ENCODE measurements around the gene CFAP298. TPM values are rescaled to one million over a fixed set of nuclear protein-coding genes. Genes with fewer than 3 reads are reported as not detected.
"Not testable (repeated sequence)": the region's sequence is repeated elsewhere in the genome, so short reads cannot be mapped to it uniquely, and the experiment has no call there.

The CFAP298 gene
- total RNA-seq, 2 donors from 2014 or later = 20.3 to 22.5 TPM

GRCh38 chr21:32611471-32611997 lies 643 bp downstream of the CFAP298 start:
- Mint-ChIP-seq H3K4me1 (peaks cover 16% of the 10 kb centered on the region), H3K36me3 (ENCODE audit: low read depth) (peaks cover 4% of the 10 kb centered on the region), H3K4me3 (peak overlapping the region; percentile 97), H3K27me3 (peaks cover 6% of the 10 kb centered on the region), H3K27ac (peak overlapping the region; percentile 98)
- DNase-seq (peak in 2 of 3 donors; percentile 17), ATAC-seq (no peak)
- H3K9me3 ChIP-seq (ENCODE audit: control insufficient read depth, low read length, poor library complexity, severe bottlenecking) = no peaks in the 10 kb centered on the region

DNA sequence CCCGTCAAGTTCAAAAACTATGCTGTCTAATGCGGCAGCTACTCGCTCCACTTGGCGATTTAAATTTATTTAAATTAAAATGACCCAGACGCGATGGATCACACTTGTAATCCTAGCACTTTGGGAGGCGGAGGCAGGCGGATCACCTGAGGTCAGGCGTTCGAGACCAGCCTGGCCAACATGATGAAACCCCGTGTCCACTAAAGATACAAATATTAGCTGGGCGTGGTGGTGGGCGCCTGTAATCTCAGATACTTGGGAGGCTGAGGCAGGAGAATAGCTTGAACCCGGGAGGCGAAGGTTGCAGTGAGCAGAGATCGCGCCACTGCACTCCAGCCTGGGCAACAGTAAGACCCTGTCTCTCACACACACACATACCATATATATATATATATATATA lies 1.2 kb downstream of the CFAP298 start:
- DNase-seq; ATAC-seq; H3K36me3 Mint-ChIP-seq (ENCODE audit: low read depth); H3K9me3 ChIP-seq (ENCODE audit: control insufficient read depth, low read length, poor library complexity, severe bottlenecking); H3K27me3 Mint-ChIP-seq; H3K4me3 Mint-ChIP-seq: not testable (repeated sequence)
- Mint-ChIP-seq H3K27ac (peak overlapping the region; percentile 98), H3K4me1 (peaks cover 16% of the 10 kb centered on the region)

- Mint-ChIP-seq H3K4me1 (peaks cover 21% of the 10 kb centered on the region), H3K27me3 (no peaks in the 10 kb centered on the region), H3K36me3 (ENCODE audit: low read depth) (peaks cover 12% of the 10 kb centered on the region), H3K27ac (no peak overlapping the region), H3K4me3 (no peak overlapping the region)
- H3K9me3 ChIP-seq (ENCODE audit: control insufficient read depth, low read length, poor library complexity, severe bottlenecking) = no peaks in the 10 kb centered on the region
- DNase-seq (no peak), ATAC-seq (no peak)
Measured at GRCh38 chr21:32608851-32609250, 3.3 kb downstream of the CFAP298 start.

DNA sequence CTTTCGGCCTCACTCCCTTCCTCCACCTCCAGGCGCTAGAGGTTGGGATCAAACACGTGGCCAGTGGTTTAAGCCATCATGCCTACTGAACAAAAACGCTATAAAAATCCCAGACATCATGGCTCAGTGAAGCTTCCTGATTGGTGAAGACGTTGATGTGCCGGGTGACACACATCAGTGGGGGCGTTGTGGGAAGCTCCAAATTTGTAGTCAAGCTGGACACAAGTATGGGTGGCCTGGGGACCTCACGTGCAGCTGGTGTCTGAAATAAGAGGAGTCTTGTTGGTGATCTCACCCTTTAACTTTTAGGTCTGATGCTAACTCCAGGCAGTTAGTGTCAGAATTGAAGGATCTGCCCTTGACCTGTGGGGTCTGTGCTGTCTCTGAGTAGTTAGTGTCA lies 6.7 kb downstream of the CFAP298 start:
- H3K27ac Mint-ChIP-seq = peak overlapping the region; percentile 63
- DNase-seq (no peak), ATAC-seq (no peak)
- no peaks in the 10 kb centered on the region for H3K27me3 Mint-ChIP-seq
- no peaks in the 10 kb centered on the region for H3K9me3 ChIP-seq (ENCODE audit: control insufficient read depth, low read length, poor library complexity, severe bottlenecking)
- H3K36me3 Mint-ChIP-seq (ENCODE audit: low read depth) = peaks cover 18% of the 10 kb centered on the region
- H3K4me1 Mint-ChIP-seq = peaks cover 16% of the 10 kb centered on the region
- no peak overlapping the region for H3K4me3 Mint-ChIP-seq

- H3K36me3 Mint-ChIP-seq (ENCODE audit: low read depth) = peaks cover 22% of the 10 kb centered on the region
- no peaks in the 10 kb centered on the region for H3K27me3 Mint-ChIP-seq
- peak overlapping the region; percentile 62 for H3K4me3 Mint-ChIP-seq
- no peak for DNase-seq
- no peaks in the 10 kb centered on the region for H3K9me3 ChIP-seq (ENCODE audit: control insufficient read depth, low read length, poor library complexity, severe bottlenecking)
- H3K27ac Mint-ChIP-seq = no peak overlapping the region
- peaks cover 10% of the 10 kb centered on the region for H3K4me1 Mint-ChIP-seq
- ATAC-seq = no peak
Measured at GRCh38 chr21:32604464-32604863, 7.7 kb downstream of the CFAP298 start.

GRCh38 chr21:32603131-32603530 lies 9.0 kb downstream of the CFAP298 start:
- ATAC-seq = no peak
- H3K27me3 Mint-ChIP-seq = no peaks in the 10 kb centered on the region
- peaks cover 10% of the 10 kb centered on the region for H3K4me1 Mint-ChIP-seq
- H3K36me3 Mint-ChIP-seq (ENCODE audit: low read depth) = peaks cover 20% of the 10 kb centered on the region
- H3K4me3 Mint-ChIP-seq = peak overlapping the region; percentile 15
- no peak for DNase-seq
- H3K9me3 ChIP-seq (ENCODE audit: control insufficient read depth, low read length, poor library complexity, severe bottlenecking) = no peaks in the 10 kb centered on the region
- H3K27ac Mint-ChIP-seq = no peak overlapping the region

- DNase-seq (no peak), ATAC-seq (no peak)
- peak overlapping the region; percentile 29 for H3K27ac Mint-ChIP-seq
- peaks cover 10% of the 10 kb centered on the region for H3K4me1 Mint-ChIP-seq
- peaks cover 20% of the 10 kb centered on the region for H3K36me3 Mint-ChIP-seq (ENCODE audit: low read depth)
- H3K27me3 Mint-ChIP-seq = no peaks in the 10 kb centered on the region
- H3K4me3 Mint-ChIP-seq = no peak overlapping the region
- H3K9me3 ChIP-seq (ENCODE audit: control insufficient read depth, low read length, poor library complexity, severe bottlenecking) = no peaks in the 10 kb centered on the region
Measured at GRCh38 chr21:32602099-32602498, 10.1 kb downstream of the CFAP298 start.

GRCh38 chr21:32599526-32599925 lies 12.7 kb downstream of the CFAP298 start:
- no peak for ATAC-seq
- no peak overlapping the region for H3K4me3 Mint-ChIP-seq
- no peaks in the 10 kb centered on the region for H3K9me3 ChIP-seq (ENCODE audit: control insufficient read depth, low read length, poor library complexity, severe bottlenecking)
- H3K36me3 Mint-ChIP-seq (ENCODE audit: low read depth) = peaks cover 13% of the 10 kb centered on the region
- peaks cover 8% of the 10 kb centered on the region for H3K4me1 Mint-ChIP-seq
- no peak overlapping the region for H3K27ac Mint-ChIP-seq
- no peak for DNase-seq
- no peaks in the 10 kb centered on the region for H3K27me3 Mint-ChIP-seq

- ATAC-seq (no peak), DNase-seq (no peak)
- Mint-ChIP-seq H3K27me3 (no peaks in the 10 kb centered on the region), H3K4me3 (no peak overlapping the region), H3K4me1 (peaks cover 5% of the 10 kb centered on the region), H3K36me3 (ENCODE audit: low read depth) (peaks cover 10% of the 10 kb centered on the region), H3K27ac (peak overlapping the region; percentile 71)
- no peaks in the 10 kb centered on the region for H3K9me3 ChIP-seq (ENCODE audit: control insufficient read depth, low read length, poor library complexity, severe bottlenecking)
Measured at GRCh38 chr21:32599091-32599490, 13.1 kb downstream of the CFAP298 start.

- H3K9me3 ChIP-seq (ENCODE audit: control insufficient read depth, low read length, poor library complexity, severe bottlenecking) = no peaks in the 10 kb centered on the region
- ATAC-seq (no peak), DNase-seq (no peak)
- no peaks in the 10 kb centered on the region for H3K27me3 Mint-ChIP-seq
- no peak overlapping the region for H3K4me3 Mint-ChIP-seq
- peaks cover 4% of the 10 kb centered on the region for H3K36me3 Mint-ChIP-seq (ENCODE audit: low read depth)
- H3K27ac Mint-ChIP-seq = peak overlapping the region; percentile 4
- H3K4me1 Mint-ChIP-seq = peaks cover 4% of the 10 kb centered on the region
Measured at GRCh38 chr21:32597205-32597604, 15.0 kb downstream of the CFAP298 start.

DNA sequence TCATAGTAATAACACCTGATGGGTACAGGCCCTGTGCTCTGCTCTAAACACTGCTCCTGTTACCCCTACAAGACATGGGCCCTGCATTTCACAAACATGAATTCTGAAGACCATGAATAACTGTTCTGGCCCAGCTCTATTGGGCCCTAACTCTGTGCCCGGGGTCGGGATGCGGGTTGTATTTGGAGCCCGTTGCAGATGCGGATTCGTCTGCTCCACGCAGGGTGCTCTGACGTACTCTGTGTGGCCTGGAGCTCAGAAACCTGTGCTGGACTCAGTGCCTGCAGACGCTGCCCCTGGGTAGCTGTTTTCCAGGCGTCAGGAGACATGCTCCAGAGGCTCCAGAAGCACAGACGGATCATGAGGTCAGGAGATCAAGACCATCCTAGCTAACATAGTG lies 16.7 kb downstream of the CFAP298 start:
- Mint-ChIP-seq H3K4me3 (no peak overlapping the region), H3K36me3 (ENCODE audit: low read depth) (peaks cover 4% of the 10 kb centered on the region)

GRCh38 chr21:32593690-32594089 lies 18.5 kb downstream of the CFAP298 start:
- H3K4me1 Mint-ChIP-seq = peaks cover 2% of the 10 kb centered on the region
- H3K4me3 Mint-ChIP-seq = no peak overlapping the region
- ATAC-seq = no peak
- no peak for DNase-seq
- H3K27me3 Mint-ChIP-seq = no peaks in the 10 kb centered on the region
- H3K27ac Mint-ChIP-seq = no peak overlapping the region
- H3K9me3 ChIP-seq (ENCODE audit: control insufficient read depth, low read length, poor library complexity, severe bottlenecking) = no peaks in the 10 kb centered on the region
- no peaks in the 10 kb centered on the region for H3K36me3 Mint-ChIP-seq (ENCODE audit: low read depth)

More for the DNA sequence above, 16.7 kb downstream of the CFAP298 start:
- no peaks in the 10 kb centered on the region for H3K27me3 Mint-ChIP-seq
- no peaks in the 10 kb centered on the region for H3K4me1 Mint-ChIP-seq
- DNase-seq (no peak), ATAC-seq (no peak)
- H3K9me3 ChIP-seq (ENCODE audit: control insufficient read depth, low read length, poor library complexity, severe bottlenecking) = no peaks in the 10 kb centered on the region
- no peak overlapping the region for H3K27ac Mint-ChIP-seq

DNA sequence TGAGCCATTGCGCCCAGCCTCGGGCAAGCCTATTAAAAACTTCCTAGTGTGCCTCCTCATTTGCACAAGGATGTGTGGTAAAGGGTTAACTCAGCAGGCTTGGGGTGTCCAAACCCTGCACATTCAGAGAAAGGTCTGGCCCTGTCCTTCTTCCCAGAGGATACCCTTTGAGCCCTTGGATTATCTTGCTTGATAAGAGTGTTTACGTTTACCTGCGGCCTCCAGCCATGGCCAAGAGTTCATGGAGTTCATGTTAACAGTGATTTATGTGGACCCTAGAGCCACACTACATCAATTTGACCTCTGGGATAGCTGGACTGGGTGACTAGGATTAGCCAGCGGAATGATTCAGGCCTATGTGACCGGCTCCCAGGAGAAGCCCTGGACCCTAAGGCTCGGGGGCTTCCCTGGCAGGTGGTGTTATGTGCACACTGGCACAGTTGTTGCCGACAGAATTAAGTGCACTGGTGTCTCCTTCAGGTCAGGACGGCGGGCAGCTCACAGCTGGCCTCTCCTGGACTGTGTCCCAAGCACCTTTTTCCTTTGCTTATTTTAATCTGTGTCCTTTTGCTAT lies 19.2 kb downstream of the CFAP298 start:
- peaks cover 2% of the 10 kb centered on the region for H3K4me1 Mint-ChIP-seq
- no peak overlapping the region for H3K4me3 Mint-ChIP-seq
- DNase-seq (no peak), ATAC-seq (no peak)
- no peak overlapping the region for H3K27ac Mint-ChIP-seq
- H3K9me3 ChIP-seq (ENCODE audit: control insufficient read depth, low read length, poor library complexity, severe bottlenecking) = no peaks in the 10 kb centered on the region
- H3K27me3 Mint-ChIP-seq = no peaks in the 10 kb centered on the region
- no peaks in the 10 kb centered on the region for H3K36me3 Mint-ChIP-seq (ENCODE audit: low read depth)

GRCh38 chr21:32590130-32590529 lies 22.0 kb downstream of the CFAP298 start:
- no peaks in the 10 kb centered on the region for H3K36me3 Mint-ChIP-seq (ENCODE audit: low read depth)
- no peak overlapping the region for H3K4me3 Mint-ChIP-seq
- no peak overlapping the region for H3K27ac Mint-ChIP-seq

More at GRCh38 chr21:32590130-32590529, 22.0 kb downstream of the CFAP298 start:
- ATAC-seq = no peak
- no peaks in the 10 kb centered on the region for H3K9me3 ChIP-seq (ENCODE audit: control insufficient read depth, low read length, poor library complexity, severe bottlenecking)
- Mint-ChIP-seq H3K4me1 (peaks cover 2% of the 10 kb centered on the region), H3K27me3 (no peaks in the 10 kb centered on the region)
- DNase-seq = no peak

Measured in T-helper 17 cell (primary cell).